GM19239 (cell line): ENCODE data around the gene DHPS.
"Not testable (repeated sequence)": the region's sequence is repeated elsewhere in the genome, so short reads cannot be mapped to it uniquely, and the experiment has no call there.

Experiments used
- DNase-seq: peaks from one replicate; pipeline ENCODE4 v3.0.0; 2011; ENCODE audit warnings: low spot score; ENCODE audit not compliant: insufficient read length
- FAIRE-seq: peaks from 2 replicates; lab custom pipeline; 2011; peaks lifted over from hg19 to GRCh38; lab: Jason Lieb, UNC

The DHPS gene

DNA sequence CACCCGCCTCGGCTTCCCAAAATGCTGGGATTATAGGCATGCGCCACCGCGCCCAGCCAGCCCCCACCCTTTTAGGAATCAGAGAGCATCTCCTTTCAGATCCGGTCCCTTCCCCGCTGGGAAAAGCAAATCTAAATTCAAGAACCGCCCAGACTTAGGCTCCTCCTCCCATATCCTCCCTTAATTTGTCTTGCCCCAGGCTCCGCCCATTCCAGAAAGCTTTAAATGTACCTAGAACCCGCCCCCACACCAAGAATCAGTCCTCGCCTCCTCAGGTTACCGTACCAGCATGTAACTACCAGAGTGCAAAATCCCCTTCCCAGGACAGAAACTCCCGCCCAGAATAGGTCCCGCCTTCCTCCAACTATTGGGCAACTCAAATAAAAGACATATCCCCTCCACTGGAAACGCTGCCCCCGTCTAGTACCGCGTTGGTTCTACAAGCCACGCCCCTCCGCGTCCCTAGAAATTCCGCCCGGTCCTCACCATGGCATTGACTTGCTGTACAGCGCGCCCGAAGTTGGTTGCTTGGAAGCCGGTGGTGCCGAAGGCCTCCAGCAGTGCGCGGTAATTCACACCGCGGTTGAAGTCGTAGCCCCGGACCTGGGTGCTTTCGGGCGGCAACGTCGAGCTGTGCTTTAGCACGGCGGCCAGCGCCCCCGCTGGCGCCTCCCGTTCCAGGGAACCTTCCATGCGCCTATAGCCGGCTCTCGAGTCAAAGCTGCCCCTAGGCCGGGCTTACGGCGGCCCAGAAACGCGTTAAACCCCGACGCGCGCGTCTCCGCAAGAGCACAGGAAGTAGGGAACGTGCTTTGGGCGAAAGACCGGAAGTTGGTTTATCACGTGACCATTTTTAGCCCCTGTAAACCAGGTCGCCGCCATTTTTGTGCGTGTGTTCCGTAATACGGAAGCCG lies at the start of gene DHPS:
Gene DHPS (minus strand): TSS at position 807 of the 914 bp plus-strand sequence. CDS start 114 bp downstream, at position 693.
- peak; percentile 94 for FAIRE-seq

DNA sequence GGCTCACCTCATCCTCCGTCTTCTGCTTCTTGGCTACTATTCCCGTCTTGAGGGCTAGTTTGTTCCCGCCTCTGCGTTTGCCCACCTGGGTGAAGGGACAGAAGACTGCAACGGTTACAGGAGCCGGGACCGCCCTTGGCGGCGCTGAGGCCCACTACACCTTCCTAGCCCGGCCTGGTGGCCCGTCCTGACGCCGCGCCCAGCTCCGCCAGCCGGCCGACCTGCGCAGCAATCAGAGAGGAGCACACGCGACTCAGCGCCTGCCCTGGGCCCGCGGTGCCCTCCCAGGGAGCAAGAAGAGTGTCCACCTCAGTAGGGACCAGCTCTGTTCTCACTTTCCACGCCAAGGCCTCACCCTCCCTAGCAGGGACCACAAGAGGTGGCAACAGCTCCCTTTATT lies 49.7 kb upstream of the DHPS start:
- no peak for FAIRE-seq
- no peak for DNase-seq

More for the DNA sequence above, at the start of gene DHPS:
- DNase-seq, result peak; percentile 93

DNA sequence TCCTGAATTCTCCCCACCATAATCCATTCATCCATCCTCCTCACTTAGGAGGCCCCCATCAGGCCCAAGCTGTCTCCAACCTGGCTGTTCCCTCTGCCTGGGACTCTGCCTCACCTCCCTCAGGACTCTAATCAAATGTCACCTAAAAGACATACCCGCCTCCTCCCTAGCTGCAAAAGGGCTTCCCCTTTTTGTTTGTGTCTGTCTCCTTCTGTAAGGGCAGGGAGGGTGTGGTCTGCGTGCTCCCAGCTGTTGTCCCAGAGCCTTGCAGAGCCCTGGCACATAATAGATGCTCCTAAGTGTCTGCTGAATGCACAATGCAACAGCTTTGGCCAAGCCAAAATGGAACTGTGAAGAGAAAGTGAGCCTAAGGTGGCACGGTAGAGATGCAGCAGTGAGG lies 48.4 kb upstream of the DHPS start:
- DNase-seq, result no peak
- FAIRE-seq, result no peak

DNA sequence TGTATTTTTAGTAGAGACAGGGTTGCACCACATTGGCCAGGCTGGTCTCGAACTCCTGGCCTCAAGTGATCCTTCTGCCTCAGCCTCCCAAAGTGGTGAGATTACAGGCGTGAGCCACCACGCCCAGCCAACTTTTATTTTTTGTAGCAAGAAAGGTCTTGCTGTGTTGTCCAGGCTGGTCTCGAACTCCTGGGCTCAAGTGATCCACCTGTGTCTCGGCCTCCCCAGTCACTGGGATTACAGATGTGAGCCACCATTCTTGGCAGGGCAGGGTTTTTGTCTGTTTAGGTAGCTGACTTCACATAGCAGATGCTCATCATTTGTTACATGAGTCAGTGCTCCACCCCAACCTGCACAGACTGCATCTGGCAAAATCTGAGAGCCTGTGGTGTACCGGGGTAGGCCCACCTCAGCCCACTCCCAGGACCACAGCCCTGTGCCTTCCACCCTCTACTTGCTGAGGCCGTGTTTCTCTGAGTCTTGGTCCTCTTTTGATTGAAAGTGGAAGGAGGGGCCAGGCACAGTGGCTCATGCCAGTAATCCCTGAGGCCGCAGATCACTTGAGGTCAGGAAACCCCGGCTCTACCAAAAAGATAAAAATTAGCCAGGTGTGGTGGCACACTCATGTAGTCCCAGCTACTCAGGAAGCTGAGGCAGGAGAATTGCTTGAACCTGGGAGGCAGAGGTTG lies 46.2 kb upstream of the DHPS start:
- DNase-seq (no peak), FAIRE-seq (no peak)

DNA sequence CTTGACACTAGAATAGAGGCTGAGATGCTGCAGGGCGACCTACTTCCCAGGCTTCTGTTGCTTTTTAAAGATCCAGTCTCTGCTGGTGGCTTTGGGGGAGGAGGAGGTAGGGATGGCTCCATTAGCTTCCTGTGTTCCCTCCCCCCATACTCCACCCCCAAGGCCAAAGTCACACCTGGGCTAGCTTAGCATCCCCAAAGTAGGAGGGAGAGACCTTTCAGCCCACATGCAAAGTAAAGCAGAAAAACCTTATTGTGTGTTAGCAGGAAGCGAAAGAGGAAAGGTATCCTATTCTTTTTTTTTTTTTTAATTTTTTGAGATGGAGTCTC lies 45.3 kb upstream of the DHPS start:
- DNase-seq (no peak), FAIRE-seq (no peak)

DNA sequence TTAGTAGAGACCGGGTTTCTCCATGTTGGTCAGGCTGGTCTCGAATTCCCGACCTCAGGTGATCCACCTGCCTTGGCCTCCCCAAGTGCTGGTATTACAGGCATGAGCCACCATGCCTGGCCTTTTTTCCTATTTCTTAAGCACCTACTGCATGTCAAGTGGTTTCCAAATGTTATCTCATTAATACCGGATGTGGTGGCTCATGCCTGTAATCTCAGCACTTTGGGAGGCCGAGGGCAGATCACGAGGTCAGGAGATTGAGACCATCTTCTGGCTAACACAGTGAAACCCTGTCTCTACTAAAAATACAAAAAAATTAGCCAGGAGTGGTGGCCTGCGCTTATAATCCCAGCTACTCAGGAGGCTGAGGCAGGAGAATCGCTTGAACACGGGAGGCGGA lies 43.9 kb upstream of the DHPS start:
- FAIRE-seq, DNase-seq: not testable (repeated sequence)

DNA sequence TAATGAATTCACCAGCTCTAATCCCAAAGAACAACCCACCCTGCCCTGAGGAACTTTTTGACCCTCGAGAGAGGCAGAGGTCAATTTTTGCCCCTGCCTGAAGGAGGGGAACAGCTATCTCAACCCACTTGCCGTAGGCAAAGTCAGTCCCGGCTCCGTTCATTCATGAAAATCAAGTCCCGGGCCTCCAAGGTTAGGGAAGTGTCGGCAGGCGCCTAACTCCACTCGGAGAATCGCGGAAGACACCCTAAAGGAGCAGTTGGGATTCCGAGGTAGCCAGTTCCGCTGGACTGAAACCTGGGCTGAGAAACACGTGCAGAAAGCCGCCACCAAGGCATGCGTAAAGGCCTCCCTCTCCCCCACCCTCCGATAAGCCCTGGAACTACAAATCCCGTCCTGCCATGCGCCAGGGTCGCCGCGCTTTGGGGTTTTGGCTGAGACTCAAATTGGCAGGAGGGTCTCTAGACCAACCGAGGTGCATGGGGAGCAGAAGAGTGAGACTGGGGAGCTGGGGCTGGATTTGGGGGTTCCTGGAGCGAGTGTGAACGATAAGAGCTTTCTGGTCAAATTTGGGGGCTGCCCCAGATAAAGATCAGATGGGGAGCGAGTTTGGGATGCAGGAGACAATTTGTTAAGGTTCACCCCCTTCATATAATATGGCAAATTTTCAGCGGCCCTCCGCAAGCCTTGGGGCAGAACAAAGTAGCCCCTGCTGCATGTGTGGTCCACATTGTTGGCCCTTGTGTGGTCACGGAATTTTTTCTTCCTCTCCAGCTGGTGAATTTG lies 42.2 kb upstream of the DHPS start, which contains the start of gene TNPO2:
Gene TNPO2 (minus strand): TSS at position 292 of the 786 bp plus-strand sequence. CDS start 2,955 bp downstream, outside the sequence.
- FAIRE-seq, result peak; percentile 97
- DNase-seq, result peak; percentile 85

DNA sequence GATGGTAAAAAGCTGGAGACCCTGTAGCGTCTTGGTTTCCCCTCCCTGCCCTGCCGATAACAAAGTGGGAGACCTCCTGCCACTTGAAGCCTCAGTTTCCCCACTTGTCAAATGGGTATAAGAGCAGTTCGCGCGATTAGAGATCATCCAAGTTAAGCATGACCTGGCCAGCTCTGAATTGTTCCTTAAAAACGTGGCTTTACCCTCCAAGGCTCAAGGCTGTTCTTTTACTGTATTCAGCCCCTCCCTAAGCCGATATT lies 41.6 kb upstream of the DHPS start:
- FAIRE-seq (peak; percentile 49), DNase-seq (no peak)

DNA sequence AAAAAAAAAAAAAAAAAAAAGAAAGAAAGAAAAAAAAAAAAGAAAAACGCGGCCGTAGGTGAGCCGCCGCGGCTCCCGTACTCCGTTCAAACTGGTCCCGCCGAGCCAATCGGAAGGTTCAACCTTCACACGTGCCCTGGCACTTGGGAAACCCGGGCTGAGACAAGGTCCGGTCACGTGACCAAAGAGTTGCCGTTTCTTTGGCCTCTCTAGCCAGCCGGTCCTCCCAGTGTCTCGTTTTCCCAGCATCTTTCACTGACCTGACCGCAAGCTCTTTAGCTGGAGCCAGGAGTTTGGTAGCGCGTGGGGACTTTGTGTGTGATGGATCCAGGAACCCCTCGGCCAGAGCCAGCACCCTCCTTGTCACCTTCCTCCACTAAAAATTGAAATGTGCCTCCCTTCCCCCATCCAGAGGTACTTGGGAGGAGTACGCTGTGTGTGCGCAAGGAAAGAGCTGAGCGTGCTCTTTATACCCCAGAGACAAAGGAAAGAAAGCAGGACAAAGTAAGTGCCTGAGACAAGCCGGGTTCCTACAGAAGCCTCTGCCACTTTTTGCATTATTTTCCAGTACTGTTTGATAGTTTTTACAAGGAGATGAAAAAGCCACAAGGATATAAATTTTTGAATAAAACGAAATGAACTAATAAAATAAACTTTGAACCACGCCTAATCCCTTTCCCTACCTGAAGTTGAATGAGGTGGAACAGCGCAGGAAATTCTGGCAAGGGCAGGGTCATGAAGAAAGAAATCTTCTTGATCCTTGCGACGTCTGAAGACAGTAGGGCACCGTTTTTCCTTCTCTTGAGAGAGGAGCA lies 41.1 kb upstream of the DHPS start:
- DNase-seq (peak; percentile 99), FAIRE-seq (peak; percentile 95)

DNA sequence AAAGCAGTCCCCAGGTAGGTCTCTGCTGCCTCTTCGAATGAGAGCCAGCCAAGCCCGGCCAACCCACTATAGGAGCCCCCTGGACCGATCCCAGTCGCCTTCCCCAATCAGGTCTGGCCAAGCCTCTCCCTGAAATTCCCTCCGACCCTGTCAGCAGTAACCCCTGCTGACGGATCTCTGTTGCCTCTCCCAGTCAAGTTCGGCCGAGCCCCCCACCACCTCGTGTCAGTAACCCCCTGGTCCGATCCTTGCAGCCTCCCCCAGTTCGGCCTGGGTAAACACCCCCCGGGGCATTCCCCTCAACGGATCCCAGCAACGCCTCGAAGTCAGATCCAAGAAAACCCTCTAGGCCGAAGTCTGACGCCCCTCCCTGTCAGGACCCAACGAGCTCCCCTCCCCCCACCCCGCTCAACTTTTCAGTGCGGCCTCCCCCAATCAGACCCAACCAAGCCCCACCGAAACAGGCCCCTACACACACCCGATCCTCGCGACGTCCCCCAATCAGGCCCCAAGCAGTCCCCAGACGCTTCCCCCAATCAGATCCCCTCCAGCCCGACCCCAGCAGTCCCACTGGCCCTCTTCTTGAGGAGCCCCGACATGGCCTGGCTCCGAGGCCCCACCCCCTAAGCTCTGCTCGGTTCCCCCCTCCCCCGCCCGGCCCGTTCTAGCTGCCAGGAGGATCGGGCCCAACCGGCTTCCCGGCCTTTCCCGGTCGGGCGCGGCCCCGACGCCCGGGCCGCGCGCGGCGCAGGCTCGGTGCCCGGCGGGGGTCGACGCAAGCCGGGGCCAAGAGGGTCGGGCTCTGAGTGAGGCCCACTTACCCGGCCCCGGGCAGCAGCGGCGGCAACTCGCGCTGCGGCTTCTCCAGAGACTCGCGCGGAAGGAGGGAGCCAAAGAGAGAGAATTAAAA lies 40.2 kb upstream of the DHPS start:
- FAIRE-seq, result no peak

DNA sequence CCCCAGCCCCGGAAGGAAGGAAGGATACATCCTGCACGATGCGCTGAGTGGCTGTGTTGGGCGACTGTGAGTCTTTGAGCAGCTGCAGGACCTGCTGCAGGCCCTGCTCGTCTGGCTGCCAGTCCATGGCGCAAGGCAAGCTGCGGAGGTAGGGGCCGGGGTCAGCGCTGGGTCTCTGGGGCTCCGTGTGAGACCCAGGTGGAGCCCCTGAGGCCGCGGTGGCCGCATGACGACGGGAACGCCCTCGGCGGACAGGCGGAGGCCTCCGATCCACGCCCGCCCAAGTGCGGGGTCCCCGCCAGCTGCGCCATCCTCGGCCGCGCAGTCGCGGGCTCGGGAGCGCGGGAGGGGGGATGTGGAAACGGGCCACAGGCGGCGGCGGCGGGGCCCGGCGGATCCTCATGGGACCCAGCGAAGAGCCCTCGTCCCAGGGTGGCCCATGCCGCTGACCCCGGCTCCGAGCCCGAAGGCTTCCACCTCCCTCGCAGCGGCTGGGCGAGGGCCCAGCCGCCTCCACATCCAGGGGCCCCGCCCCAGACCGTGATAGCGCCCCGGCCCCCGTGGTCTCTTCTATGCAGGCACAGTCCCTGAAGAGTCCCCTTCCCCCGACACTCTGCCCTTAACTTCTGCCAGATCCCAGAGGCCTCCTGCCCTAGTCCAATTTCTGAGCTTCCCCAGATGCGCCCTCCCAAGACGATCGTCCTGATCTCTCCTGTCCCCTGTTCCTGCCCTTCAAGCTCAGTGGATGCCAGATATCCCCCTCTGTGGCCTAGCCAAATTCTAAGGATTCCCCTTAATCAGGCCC lies 39.4 kb upstream of the DHPS start:
- FAIRE-seq (no peak), DNase-seq (no peak)

More for the DNA sequence above, 40.2 kb upstream of the DHPS start:
- DNase-seq, result peak; percentile 78

DNA sequence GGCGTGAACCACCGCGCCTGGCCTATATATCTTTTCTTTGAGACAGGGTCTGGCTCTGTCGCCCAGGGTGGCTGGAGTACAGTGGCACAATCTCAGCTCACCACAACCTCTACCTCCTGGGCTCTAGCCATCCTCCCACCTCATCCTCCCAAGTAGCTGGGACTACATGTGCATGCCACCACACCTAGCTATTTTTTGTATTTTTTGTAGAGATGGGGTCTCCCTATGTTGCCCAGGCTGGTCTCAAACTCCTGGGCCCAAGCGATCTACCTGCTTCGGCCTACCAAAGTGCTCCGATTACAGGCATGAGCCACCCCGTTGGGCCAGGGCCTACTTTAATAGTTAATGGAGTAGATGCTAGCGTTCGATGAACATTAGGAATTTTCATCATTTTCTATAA lies 38.6 kb upstream of the DHPS start:
- FAIRE-seq (no peak), DNase-seq (no peak)

DNA sequence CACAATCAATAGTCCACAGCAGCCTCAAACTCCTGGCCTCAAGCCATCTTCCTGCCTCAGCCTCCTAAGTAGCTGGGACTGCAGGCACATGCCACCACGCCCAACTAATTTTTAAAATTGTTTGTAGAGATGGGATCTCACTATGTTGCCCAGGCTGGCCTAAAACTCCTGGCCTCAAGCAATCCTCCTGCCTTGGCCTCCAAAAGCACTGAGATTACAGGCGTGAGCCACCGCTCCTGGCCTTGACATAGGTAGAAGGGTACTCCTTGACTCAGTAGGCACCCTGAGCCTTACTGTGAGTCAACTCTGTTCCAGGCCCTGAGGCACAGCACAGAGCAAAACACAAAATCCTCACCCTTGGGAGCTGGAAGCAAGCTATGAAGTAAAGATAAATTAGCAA lies 34.2 kb upstream of the DHPS start:
- no peak for DNase-seq
- no peak for FAIRE-seq

DNA sequence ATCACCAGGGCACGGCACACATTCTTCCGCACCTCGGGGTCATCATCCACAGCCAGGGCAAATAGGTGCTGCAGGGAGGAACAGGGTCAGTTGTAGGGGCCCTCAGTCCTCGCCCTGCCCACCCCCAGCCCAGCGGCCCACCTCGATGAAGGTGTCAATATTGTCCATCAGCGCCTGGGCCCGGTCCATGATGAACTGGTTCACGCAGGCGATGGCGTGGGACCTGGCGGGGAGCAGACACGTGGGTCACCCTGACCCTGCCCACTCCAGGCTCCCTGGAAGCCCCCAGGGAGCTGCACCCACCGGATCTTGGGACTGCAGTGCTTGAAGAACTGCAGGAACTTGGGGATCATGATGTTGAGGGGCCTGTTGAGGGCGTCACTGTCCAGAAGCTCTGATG lies 33.4 kb upstream of the DHPS start:
- no peak for FAIRE-seq
- no peak for DNase-seq

DNA sequence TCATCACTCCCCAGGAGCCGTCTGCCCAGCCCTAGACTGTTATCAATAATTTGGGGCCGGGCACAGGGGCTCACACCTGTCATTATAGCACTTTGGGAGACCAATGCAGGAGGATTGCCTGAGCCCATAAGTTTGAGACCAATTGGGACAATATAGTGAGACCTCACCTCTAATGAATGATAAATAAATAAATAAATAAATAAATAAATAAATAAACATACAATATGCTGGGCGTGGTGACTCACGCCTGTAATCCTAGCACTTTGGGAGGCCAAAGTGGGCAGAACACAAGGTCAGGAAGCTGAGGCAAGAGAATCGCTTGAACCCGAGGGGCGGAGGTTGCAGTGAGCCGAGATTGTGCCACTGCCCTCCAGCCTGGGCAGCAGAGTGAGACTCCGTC lies 31.6 kb upstream of the DHPS start:
- FAIRE-seq, DNase-seq: not testable (repeated sequence)

DNA sequence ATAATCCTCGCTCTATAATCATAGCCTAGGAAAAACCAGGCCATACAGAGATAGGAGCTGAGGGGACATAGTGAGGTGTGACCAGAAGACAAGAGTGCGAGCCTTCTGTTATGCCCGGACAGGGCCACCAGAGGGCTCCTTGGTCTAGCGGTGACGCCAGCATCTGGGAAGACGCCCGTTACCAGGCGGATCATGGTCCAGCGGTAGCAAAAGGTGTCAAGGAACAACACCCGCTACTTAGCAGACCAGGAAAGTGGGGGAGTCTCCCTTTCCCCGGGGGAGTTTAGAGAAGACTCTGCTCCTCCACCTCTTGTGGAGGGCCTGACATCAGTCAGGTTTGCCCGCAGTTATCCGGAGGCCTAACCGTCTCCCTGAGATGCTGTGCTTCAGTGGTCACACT lies 30.4 kb upstream of the DHPS start:
- not testable (repeated sequence) for FAIRE-seq, DNase-seq

DNA sequence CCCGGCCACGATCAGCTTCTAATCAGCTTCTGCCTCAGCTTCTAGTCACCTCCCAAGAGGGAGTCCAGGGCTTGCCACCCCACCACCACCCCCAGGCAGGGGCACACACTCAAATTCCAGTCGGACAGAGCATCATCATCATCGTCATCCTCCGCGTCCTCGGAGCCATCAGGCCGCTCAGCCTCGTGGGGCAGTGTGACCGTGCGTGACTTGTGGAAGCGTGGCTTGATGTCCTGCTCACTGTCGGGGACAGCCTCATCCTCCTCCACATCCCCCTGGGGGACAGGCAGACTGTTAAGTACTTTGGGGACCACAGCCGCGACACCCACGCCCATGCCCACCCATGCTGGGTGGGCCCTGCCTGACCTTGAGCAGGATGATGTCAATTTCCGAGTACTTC lies 29.5 kb upstream of the DHPS start:
- no peak for DNase-seq
- no peak for FAIRE-seq

DNA sequence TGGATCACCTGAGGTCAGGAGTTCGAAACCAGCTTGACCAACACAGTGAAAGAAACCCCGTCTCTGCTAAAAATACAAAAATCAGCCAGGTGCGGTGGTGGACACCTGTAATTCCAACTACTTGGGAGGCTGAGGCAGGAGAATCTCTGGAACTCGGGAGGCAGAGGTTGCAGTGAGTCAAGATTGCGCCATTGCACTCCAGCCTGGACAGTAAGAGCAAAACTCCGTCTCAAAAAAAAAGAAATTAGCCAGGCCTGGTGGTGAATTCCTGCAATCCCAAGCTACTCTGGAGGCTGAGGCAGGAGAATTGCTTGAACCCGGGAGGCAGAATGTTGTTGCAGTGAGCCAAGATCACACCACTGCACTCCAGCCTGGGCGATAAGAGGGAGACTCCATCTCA lies 27.0 kb upstream of the DHPS start:
- FAIRE-seq (no peak), DNase-seq (no peak)
